Measurements from ENCODE around the gene PPARA.

Gene PPARA

GRCh38 chr22:46108564-46109473 is 41.5 kb upstream of the PPARA start:
- no peak overlapping the region for H3K4me3 ChIP-seq (ENCODE audit: low read depth, low read length)
- TF ChIP-seq CTCF (IDR thresholded peaks at IDR 0.05; ENCODE audit: borderline replicate concordance, insufficient read depth, low read depth, low read length), result no peak

DNA sequence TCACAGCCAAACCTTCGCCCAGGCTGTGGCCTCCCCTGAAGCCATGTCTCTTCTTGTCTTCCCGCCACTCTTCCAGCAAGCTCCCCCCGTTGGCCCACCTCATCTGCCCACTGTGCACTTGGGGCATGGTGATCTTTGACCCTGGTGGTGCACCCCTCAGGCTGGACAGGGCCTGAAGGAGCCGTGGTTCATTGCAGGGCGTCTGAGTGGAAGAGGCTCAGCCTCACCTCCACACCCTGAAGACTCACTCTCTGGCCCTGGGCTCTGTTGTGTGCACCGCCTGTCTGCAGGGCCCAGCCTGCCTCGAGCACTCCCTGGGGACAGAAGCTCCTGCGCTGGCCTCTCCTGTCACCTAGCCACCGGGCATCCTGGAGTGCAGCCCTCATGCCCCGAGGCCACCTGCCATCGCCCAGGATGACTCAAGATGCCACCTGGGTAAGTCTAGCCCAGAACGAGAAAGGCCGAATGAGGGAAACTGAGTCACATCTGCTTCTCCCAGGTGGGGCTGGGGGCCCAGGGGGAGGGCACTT is 40.8 kb upstream of the PPARA start:
- TF ChIP-seq CTCF (IDR thresholded peaks at IDR 0.05; ENCODE audit: borderline replicate concordance, insufficient read depth, low read depth, low read length), result no peak
- no peak overlapping the region for H3K4me3 ChIP-seq (ENCODE audit: low read depth, low read length)

GRCh38 chr22:46110215-46110614 is 40.1 kb upstream of the PPARA start:
- TF ChIP-seq CTCF (IDR thresholded peaks at IDR 0.05; ENCODE audit: borderline replicate concordance, insufficient read depth, low read depth, low read length), result no peak
- no peak overlapping the region for H3K4me3 ChIP-seq (ENCODE audit: low read depth, low read length)

GRCh38 chr22:46111645-46112306 is 38.5 kb upstream of the PPARA start:
- no peak for TF ChIP-seq CTCF (IDR thresholded peaks at IDR 0.05; ENCODE audit: borderline replicate concordance, insufficient read depth, low read depth, low read length)
- no peak overlapping the region for H3K4me3 ChIP-seq (ENCODE audit: low read depth, low read length)

GRCh38 chr22:46112405-46112804 is 37.9 kb upstream of the PPARA start:
- H3K4me3 ChIP-seq (ENCODE audit: low read depth, low read length), result no peak overlapping the region
- TF ChIP-seq CTCF (IDR thresholded peaks at IDR 0.05; ENCODE audit: borderline replicate concordance, insufficient read depth, low read depth, low read length), result no peak

DNA sequence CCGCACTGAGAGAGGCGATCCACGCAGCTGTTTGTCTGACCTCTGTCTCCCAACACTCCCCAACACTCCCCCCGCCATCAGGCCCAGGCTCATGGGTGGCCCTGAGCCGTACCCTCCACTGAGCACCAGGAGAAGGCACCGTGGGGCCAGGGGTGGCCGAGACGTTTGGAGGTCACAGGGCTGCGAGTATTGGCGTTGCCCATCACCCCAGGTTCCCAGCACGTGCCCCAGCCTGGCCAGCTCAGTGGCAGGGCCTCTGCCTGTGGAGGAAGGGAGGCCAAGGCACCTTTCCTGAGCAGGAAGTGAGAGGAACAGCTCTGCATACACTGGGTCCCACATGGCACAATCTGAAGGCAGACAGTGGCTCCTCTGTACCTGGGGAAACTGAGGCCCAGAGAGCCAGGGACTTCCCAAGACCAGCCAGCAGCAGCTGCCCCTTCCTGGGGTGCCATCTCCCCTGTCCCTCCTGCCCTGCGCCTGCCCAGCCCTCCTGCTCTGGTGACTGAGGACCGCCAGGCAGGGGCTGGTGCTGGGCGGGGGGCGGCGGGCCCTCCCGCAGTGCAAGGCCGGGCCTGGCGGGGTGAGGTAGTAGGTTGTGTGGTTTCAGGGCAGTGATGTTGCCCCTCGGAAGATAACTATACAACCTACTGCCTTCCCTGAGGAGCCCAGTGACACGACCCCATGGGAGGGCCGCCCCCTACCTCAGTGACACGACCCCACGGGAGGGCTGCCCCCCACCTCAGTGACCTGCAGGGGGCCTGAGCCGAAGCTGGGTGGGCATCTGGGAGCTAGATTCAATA is 37.0 kb upstream of the PPARA start:
- TF ChIP-seq CTCF (IDR thresholded peaks at IDR 0.05; ENCODE audit: borderline replicate concordance, insufficient read depth, low read depth, low read length), result no peak
- no peak overlapping the region for H3K4me3 ChIP-seq (ENCODE audit: low read depth, low read length)
